ENCODE results near the gene WT1. TPM values are rescaled to one million over a fixed set of nuclear protein-coding genes. Genes with fewer than 3 reads are reported as not detected.

Gene WT1
- total and polyA plus RNA-seq, 2 donors (not counting 3 experiments of a cell fraction or from before 2014, with no cell fraction given), result not detected

GRCh38 chr11:32392840-32393239 is 42.5 kb downstream of the WT1 start:
- no peak for FAIRE-seq
- Histone ChIP-seq H3K4me1 (ENCODE audit: control insufficient read depth, extremely low read depth, insufficient read depth, low read length) (no peaks in the 10 kb centered on the region), H3K27ac (ENCODE audit: insufficient read depth, low read depth, low read length) (no peak overlapping the region), H4K20me1 (replicated peaks; ENCODE audit: control insufficient read depth, extremely low read depth, insufficient read depth, low read length) (no peaks in the 10 kb centered on the region), H3K4me3 (replicated peaks in 1 of 3; ENCODE audit: insufficient read depth in 1 of 3, low read depth in 1 of 3, low read length in 3 of 3) (no peak overlapping the region), H3K79me2 (ENCODE audit: control insufficient read depth, insufficient read depth, low read length) (no peaks in the 10 kb centered on the region), H3K4me2 (ENCODE audit: insufficient read depth, low read length) (no peak overlapping the region), H2AFZ (ENCODE audit: low read depth, low read length) (no peak overlapping the region), H3K9me3 (replicated peaks; ENCODE audit: control insufficient read depth, insufficient read depth, low read length) (no peaks in the 10 kb centered on the region), H3K9me1 (replicated peaks; ENCODE audit: control insufficient read depth, extremely low read depth, insufficient read depth, low read length) (no peaks in the 10 kb centered on the region), H3K27me3 (ENCODE audit: control insufficient read depth in 2 of 2, insufficient read depth in 2 of 2, low read length in 2 of 2) (no peaks in the 10 kb centered on the region), H3K9ac (replicated peaks; ENCODE audit: extremely low read depth, insufficient read depth, low read length) (no peak overlapping the region), H3K36me3 (ENCODE audit: control insufficient read depth in 2 of 2, extremely low read depth in 1 of 2, insufficient read depth in 2 of 2, low read length in 2 of 2) (no peaks in the 10 kb centered on the region)
- BruUV-seq (replicated peaks), result no TSS peak
- intact Hi-C loops (cut with micrococcal nuclease), result no loop called here
- no peak for DNase-seq (ENCODE audit: low read depth, low spot score)
- dilution Hi-C loops (cut with MboI; ENCODE audit: extremely low pct_ligation_motif_present, low sequenced_read_pairs), result no loop called here
- TF ChIP-seq CTCF (IDR thresholded peaks at IDR 0.05; ENCODE audit: extremely low read depth in 1 of 2, insufficient read depth in 1 of 2, low read depth in 1 of 2, low read length in 2 of 2), result no peak
- TF ChIP-seq POLR2AphosphoS5 (IDR thresholded peaks at IDR 0.05; ENCODE audit: insufficient read depth, low read depth, low read length), result no peak
- no peak for TF ChIP-seq GATA2 (IDR thresholded peaks at IDR 0.05; ENCODE audit: insufficient read depth, insufficient read length, low read depth, low read length)
- TF ChIP-seq MAX (IDR thresholded peaks at IDR 0.05; ENCODE audit: insufficient read depth, insufficient read length), result no peak
- TF ChIP-seq POLR2A (IDR thresholded peaks at IDR 0.05; ENCODE audit: low read depth, low read length), result no peak
- no peak for TF ChIP-seq JUN (IDR thresholded peaks at IDR 0.05; ENCODE audit: borderline replicate concordance, insufficient read depth, insufficient read length, low read depth)
- no peak for TF ChIP-seq FOS (IDR thresholded peaks at IDR 0.05; ENCODE audit: borderline replicate concordance, insufficient read depth, low read length)
- no peak for TF ChIP-seq EZH2 (IDR thresholded peaks at IDR 0.05; ENCODE audit: borderline replicate concordance, low read depth, low read length, severe bottlenecking)
- ChIA-PET CTCF (interaction anchor here (1.2 to 1.3 kb wide), 2 partner anchors 19 to 29 kb away, joined by 3 to 4 read pairs; no protein-coding TSS in a partner anchor), POLR2A (no interaction called here)

All from endothelial cell of umbilical vein (primary cell).